ENCODE data around the gene PLCB1.
"Not testable (repeated sequence)": the region's sequence is repeated elsewhere in the genome, so short reads cannot be mapped to it uniquely, and the experiment has no call there.

- TF ChIP-seq CTCF (IDR thresholded peaks at IDR 0.05; ENCODE audit: borderline replicate concordance, extremely low read depth, low read length, poor library complexity, severe bottlenecking); EZH2 (IDR thresholded peaks at IDR 0.05; ENCODE audit: borderline replicate concordance, low read depth, low read length, severe bottlenecking): not testable (repeated sequence)
Observed at GRCh38 chr20:8834294-8834693, 702.2 kb downstream of the PLCB1 start.
